RCC 7860 (cell line): ENCODE data around the gene NSL1.
"Not testable (repeated sequence)": the region's sequence is repeated elsewhere in the genome, so short reads cannot be mapped to it uniquely, and the experiment has no call there.

Experiments
- DNase-seq: peaks from one replicate; pipeline ENCODE4 v3.0.0-alpha.2; 2015; ENCODE audit warnings: low spot score
- FAIRE-seq: peaks from 2 replicates; lab custom pipeline; 2012; peaks lifted over from hg19 to GRCh38; lab: Jason Lieb, UNC

The NSL1 gene

DNA sequence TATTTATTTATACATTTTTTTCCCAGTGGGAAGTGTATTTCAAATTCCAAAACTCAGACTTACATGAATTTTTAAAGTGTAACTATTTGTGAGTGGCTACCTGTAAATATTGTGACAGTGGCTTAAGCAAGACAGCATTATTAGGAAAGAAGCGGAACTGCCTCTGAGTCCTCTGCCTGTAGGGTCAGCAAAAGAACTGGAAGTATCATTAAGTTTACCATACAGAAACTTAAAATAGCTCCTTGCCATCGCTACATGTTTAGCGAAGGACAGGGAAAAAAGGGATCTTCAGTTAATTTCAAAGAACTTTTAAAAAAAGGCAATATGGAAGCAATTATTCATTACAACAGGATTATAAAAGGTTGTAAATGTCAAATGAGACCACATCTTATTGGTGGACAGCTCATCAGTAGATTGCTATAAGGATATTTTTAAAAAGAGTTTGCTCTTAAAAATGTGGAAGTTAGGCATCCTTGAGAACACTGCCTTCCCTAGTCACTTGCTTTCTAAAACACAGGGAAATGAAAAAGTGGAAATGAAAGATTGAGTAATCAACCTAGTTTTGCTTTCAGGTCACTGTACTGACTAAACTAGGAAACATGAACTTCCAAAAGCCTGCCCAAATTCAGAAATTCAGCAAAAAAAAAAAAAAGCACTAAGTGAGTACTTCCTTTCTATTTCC, 39.2 kb downstream of the NSL1 start:
- FAIRE-seq: no peak
- DNase-seq: no peak

DNA sequence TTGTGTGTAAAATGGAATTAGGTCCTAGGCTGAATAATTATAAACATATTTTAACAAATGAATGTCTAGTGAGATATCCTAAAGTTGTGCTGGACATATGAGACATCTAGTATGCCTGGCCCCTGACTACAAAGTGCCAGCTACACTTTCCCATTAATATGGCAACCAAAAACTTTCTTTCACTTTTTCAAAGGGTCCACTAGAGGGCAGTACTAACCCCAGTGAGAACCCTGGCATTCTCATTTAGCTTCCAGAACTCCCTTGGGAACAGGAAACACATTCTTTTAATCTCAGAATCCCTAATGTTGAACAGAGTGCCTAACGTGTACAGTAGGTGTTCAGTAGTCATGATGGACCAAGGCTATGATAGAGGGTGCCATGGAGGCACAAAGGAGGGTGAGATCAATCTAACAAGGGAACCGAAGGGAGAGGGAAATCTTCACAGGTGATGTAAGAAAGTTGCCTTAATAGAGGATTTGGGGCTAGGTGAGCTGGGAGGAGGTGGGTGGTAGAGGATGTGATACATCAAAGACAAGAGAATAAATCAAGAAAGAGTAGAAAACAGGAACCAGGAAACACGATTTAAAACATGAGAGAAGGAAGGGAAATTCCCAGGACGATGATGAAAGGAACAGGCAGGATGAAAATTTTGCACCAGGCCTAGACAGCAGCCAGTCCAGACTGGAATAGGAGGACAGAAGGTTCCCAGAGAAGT, 41.6 kb downstream of the NSL1 start:
- peak; percentile 70 for DNase-seq

DNA sequence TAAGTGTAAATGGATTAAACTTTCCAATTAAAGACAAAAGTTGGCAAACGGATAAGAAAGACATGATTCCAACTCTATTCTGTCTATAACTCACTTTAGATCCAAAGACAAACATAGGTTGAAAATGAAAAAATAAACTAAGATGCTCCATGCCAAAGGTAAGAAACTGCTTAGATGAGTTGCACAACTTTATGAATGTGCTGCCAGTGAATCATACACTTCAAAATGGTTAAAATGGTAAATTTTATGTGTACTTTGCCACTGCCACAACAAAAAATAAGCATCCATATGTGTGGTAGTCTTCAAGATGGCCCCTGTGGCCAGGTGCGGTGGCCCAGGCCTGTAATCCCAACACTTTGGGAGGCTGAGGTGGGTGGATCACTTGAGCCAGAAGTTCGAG, 45.0 kb downstream of the NSL1 start:
- DNase-seq (no peak), FAIRE-seq (no peak)

More for the DNA sequence above, 41.6 kb downstream of the NSL1 start:
- peak; percentile 70 for FAIRE-seq

DNA sequence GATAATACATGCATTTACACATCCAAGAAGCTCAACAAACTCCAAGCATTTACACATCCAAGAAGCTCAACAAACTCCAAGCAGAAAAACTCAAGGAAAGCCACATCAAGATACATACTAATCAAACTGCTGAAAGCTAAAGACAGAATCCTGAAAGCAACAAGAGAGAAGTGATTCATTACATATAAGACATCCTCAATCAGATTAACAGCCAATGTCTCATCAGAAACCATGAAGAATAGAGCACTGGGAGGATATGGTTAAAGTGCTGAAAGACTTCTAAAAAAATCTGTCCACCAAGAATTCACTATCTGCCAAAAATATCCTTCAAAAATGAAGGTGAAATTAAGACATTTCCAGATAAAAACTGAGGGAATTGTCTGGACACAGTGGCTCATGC, 46.3 kb downstream of the NSL1 start:
- DNase-seq (no peak), FAIRE-seq (no peak)

DNA sequence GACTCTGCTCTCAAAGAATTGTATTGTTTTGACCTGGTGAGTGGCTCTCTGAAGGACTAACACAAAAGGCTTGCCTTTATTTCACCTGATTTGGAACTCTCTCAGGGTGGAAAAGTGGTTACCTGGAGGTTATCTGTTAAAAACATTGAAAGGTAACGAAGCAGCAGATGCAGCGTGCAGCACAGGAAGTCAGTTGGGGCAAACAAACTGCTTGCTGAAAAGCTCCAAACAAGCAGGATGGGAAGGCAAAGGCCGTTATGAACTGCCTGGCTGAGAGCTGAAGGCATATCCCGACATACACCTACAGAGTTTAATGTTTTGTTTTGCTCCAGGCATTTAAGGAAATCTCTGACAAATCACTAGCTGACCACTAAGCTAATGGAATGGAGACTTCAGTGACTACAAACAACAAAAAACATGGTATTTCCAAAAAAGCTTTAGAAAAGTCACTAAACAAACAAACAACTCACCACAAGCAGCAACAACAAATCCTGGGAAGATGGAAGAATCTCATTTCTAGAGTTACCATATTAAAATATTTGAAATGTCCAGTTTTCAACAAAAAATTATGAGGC, 47.6 kb downstream of the NSL1 start:
- FAIRE-seq: no peak
- no peak for DNase-seq

DNA sequence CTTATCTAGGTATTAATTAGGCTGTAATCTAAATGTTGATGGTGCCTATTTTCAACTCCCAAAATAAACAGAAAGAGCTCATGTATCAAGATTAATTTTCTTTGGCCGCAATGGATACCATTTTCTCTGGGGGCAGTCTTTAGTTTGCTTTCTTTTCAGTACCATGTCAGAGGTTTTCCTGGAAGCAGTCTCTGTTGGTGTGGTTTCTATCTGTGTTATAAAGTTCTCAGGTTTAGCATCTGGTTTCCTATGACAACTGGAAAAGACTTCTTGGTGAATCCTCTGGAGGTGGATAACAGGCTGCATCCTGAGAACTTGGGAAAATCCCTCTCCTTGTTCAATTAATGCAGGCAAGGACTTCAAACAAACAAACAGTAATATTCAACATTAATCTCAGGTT, 53.2 kb downstream of the NSL1 start:
- no peak for DNase-seq
- no peak for FAIRE-seq

DNA sequence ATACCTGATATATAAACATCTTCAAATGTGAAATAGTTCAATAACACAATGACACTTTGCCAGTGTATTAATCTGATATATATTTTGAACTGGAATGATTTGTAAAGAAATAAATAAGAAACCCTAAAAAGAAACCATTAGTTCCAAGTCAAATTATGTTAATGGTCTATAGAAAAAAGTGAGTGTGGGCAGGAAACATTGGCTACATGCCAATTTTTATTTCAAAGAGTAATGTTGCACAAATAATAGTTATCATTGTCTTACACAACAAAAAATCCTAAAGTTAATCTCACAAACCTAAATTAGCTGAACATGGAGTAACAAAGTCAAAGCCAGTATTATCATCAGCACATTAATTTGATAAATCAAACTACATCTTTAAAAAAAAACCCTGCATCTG, 54.0 kb downstream of the NSL1 start:
- DNase-seq (no peak), FAIRE-seq (no peak)

DNA sequence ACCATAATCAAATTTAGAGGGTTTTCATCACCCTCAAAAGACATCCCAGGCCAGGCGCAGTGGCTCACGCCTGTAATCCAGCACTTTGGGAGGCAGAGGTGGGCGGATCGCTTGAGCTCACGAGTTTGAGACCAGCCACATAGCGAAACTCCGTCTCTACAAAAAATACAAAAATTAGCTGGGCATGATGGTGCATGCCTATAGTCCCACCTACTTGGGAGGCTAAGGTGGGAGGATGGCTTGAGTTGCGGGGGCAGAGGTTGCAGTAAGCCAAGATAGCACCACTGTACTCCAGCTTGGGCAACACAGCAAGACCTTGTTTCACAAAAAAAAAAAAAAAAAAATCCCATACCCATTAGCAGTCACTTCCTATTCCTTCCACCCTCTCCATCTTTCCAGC, 58.5 kb downstream of the NSL1 start:
- FAIRE-seq (no peak), DNase-seq (no peak)

DNA sequence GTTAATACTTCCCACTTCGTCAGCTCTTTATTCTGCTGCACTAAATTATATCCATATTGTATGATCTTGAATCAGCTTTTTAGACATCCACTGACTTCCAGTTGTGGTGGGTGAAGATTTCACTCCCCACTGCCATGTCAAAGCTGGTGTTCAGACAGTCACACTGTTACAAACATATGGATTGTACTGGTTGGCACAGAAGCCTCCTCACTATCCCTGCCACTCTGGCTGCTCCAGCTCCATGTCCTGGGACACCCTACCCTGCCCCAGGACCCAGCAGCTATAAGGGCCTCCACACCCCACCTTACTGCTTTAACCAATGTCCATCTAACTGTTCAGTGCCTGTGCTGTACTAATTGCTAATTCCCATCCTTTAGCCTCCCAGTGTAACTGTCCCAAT, 59.9 kb downstream of the NSL1 start:
- FAIRE-seq (no peak), DNase-seq (no peak)

DNA sequence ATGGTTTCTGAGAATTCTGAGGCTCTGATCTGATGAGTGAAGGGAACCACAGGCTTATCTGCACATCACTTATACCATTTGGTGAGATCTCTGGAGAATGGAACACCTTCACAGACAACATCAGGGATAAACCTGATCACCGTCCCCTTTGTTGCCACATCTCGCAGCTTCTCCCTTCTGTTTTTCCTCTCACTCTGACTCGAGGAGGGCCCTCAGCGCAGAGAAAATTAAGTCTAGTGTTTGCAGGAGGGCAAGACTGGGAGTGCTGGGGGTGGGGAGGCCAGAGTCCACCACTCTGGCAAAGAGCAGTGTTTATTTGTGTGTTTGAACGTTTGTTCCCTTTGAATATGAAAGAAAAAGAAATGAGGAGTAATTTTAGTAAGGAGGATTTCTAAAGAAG, 63.0 kb downstream of the NSL1 start:
- FAIRE-seq: no peak

DNA sequence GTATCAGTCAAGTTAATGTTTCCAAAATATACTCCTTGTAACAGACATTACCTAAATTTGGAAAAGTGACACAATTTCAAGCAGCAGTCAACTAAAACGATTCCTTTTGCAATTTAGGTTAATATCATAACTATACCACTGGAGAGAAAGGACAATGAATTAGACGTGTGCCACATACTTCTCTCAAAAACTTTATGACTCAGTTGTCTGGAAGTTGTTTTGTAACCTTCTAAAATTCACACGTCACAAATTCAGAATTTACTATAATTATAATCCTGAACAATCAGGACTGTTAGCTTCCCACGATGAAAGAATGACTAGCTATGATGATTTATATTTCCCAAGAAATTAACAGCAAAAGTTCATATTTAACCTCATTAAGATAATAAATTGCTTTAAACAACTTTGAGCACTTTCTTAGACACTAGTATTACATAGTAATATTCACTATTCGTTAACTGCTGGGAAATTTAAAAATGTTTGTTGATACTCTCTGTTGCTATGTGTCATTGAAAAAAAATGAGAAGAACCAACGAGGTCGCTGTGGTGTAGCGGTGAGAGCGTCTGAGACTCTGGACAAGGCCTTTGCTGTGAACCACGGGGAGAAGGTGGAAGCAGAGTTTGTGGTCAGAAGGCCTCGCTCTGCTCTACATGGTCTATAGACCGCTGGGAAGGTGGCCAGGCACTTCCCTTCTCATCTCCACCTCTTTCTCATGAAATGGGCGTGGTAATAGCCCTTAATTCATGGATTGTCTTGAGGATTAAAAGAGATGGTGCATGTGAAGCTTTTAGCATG, 64.0 kb downstream of the NSL1 start:
- FAIRE-seq: peak; percentile 83
- DNase-seq: peak; percentile 85

More for the DNA sequence above, 63.0 kb downstream of the NSL1 start:
- no peak for DNase-seq

DNA sequence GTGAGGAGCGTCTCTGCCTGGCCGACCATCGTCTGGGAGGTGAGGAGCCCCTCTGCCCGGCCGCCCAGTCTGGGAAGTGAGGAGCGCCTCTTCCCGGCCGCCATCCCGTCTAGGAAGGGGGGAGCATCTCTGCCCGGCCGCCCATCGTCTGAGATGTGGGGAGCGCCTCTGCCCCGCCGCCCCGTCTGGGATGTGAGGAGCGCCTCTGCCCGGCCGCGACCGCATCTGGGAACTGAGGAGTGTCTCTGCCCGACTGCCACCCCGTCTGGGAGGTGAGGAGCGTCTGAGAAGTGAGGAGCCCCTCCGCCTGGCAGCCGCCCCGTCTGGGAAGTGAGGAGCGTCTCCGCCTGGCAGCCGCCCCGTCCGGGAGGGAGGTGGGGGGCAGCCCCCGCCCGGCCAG, 66.9 kb downstream of the NSL1 start:
- DNase-seq, FAIRE-seq: not testable (repeated sequence)

DNA sequence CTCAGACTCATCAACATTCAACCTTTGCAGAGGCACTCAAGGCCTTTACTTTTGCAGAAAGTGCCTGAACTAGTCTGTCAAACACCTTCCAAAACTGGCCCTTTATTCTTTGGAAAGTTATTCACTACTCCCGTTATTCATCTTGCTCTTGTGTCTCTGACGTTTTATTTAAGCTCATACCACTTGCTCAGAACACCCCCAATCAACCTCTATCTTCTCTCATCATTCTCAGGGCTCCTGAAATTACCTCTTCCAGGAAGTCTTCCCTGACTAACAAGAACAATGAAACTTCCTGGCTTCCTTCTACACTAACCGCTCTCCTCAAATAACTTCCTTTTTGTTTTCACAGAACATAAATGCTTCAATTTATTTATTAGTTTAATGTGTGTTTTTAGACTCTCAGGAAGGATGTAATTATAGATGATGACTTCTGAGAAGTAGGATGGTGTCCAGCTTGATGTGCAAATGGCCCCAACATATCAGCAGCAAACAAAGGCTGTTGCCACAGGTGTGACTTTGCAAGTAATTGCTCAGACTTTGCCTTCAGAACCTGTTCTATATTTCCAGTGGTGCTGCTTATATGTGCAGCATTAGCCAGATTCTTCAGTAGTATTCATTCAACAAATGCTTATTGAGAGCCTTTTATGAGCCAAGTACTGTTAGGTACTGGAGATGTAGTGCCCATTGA, 69.2 kb downstream of the NSL1 start:
- DNase-seq (no peak), FAIRE-seq (no peak)

DNA sequence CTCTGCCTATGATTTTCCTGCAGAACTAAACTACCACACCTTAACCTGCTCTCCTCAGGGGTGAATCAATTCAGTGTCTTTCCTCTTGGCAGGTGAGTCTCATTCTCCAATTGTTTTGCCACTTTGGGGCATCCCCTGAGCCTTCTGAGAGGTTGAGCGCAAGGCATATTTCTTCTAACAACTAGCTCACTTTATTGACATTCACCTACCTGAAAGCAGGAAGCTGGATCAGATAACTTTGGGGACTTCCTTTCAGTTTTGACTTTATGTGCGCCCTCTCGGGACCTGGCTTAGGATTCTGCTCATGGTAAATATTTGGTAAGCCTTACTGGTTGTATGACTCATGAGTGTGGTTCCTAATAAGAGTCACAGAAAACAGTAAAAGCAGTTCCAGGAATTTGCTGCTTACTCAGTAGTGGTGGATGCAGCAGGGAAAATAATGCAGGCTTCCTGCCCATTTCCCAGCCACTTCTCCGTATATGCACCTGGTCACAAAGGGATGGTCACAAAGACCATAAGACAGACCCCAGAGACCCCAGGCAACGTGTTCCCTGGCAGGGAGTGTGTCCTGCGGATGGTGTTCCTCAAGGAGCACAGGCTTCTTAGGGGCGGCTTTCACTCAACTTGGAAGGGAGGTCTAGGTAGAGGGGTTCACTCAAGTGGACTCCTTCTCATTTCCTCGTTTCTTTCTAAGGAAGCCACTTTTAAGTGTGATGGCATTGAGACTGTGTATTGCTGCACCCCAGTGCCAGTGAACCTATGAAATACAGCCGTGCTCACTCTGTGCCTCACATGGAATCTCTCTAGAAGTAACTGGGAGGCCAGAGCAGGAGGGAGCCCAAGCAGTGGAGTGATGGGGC, 70.0 kb downstream of the NSL1 start:
- FAIRE-seq (peak; percentile 60), DNase-seq (peak; percentile 56)

DNA sequence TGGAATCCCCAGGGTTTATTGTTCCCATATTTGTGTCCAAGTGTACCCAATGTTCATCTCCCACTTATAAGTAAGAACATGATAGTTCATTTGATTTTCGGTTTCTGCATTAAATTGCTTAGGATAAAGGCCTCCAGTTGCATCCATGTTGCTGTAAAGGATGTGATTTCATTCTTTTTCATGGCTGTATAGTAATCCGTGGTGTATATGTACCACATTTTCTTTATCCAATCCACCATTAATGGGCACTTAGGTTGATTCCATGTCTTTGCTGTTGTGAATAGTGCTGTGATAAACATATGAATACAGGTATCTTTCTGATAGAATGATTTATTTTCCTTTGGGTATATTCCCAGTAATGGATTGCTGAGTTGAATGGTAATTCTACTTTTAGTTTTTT, 71.9 kb downstream of the NSL1 start:
- FAIRE-seq (no peak), DNase-seq (no peak)

DNA sequence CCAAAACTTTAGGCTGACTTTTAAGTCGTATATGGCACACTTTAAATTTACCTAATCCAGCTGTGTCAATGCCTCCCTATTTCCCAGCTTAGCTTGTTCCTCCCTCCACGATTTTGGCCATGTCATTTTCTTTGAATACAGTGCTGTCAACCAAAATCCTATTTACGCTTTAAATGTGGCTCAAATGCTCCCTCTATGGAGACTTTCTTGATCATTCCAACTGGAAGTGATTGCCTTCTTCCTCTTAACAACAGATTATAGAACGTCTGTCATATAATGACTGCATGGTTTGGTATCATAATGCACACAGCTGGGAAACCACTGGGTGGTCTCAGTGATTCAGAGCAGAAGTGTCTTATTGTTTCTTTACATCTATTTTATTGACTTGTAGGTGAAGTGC, 73.1 kb downstream of the NSL1 start:
- no peak for FAIRE-seq

DNA sequence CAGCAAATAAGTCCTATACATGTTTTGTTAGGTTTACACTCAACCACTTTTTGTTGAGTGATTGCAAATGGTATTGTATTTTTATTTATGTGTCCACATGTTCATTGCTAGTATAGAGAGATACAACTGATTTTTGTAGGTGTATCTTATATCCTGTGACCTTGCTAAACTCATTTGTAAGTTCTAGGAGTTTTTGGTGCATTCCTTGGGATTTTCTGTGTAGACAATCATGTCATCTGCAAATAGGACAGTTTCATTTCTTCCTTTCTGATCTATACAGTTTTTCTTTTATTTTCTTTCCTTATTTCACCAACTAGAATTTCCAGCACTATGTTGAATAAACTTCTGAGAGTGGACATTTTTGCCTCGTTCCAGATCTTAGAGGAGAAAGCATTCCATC, 75.4 kb downstream of the NSL1 start:
- DNase-seq (no peak), FAIRE-seq (no peak)

More for the DNA sequence above, 73.1 kb downstream of the NSL1 start:
- no peak for DNase-seq

DNA sequence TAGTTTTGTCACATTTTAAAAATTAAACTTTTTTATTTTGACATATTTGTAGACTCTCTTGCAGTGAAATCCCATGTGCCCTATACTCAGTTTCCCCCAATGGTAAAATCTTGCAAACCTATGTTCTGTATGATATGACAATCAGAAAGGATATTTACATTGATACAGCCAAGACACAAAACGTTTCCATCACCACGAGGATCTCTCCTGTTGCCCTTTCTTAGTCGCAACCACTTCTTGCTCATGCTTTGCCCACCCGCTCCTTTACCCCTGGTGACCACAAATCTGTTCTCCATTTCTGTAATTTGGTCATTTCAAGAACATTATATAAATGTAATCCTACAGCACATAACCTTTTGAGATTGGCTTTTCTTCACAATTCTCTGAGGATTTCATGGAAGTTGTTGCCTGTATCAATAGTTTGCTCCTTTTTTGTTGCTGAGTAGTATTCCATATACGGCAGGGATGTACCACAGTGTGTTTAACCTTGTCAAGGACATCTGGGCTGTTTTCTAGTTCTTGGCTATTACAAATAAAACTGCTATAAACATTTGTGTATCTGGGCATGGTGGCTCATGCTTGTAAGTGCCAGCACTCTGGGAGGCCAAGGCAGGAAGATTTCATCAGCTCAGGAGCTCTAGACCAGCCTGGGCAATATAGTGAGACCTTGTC, 78.0 kb downstream of the NSL1 start:
- DNase-seq (no peak), FAIRE-seq (no peak)
